Hepatocyte (in vitro differentiated cells): Measurements from ENCODE around the gene DNM3. TPM values are rescaled to one million over a fixed set of nuclear protein-coding genes. Genes with fewer than 3 reads are reported as not detected.

Experiments
- DNase-seq: peaks from one replicate; pipeline ENCODE4 v3.0.0-alpha.2; 2016; ENCODE audit warnings: low spot score
- H2AFZ ChIP-seq: fragments of 200-600 bp; sonication (generic); 2 replicates; pipeline ENCODE4 v1.6.0; 2016; ENCODE audit warnings: antibody characterized with exemption, mild to moderate bottlenecking
- H3K27ac ChIP-seq: fragments of 200-600 bp; sonication (generic); 2 replicates; pipeline ENCODE4 v1.5.1; 2016; ENCODE audit warnings: mild to moderate bottlenecking
- H3K27me3 ChIP-seq: fragments of 200-600 bp; sonication (generic); 2 replicates; pipeline ENCODE4 v1.6.1; 2016
- H3K36me3 ChIP-seq: fragments of 200-600 bp; sonication (generic); replicated peaks from 2 replicates; pipeline ENCODE4 v1.5.1; 2016; ENCODE audit warnings: low read depth; ENCODE audit not compliant: insufficient read depth
- H3K4me1 ChIP-seq: fragments of 200-600 bp; sonication (generic); 2 replicates; pipeline ENCODE4 v1.5.1; 2016; ENCODE audit warnings: mild to moderate bottlenecking, moderate library complexity; ENCODE audit not compliant: insufficient read depth
- H3K4me2 ChIP-seq: fragments of 200-600 bp; sonication (generic); 2 replicates; pipeline ENCODE4 v1.6.0; 2016
- H3K4me3 ChIP-seq: fragments of 200-600 bp; sonication (generic); 2 replicates; pipeline ENCODE4 v1.5.1; 2016; ENCODE audit warnings: mild to moderate bottlenecking
- H3K79me2 ChIP-seq: fragments of 200-600 bp; sonication (generic); 2 replicates; pipeline ENCODE4 v1.6.0; 2017; ENCODE audit warnings: mild to moderate bottlenecking
- H3K9me2 ChIP-seq: fragments of 200-600 bp; sonication (generic); replicated peaks from 2 replicates; pipeline ENCODE4 v1.6.0; 2017; ENCODE audit warnings: mild to moderate bottlenecking; ENCODE audit not compliant: insufficient read depth
- H3K9me3 ChIP-seq: fragments of 200-600 bp; sonication (generic); 2 replicates; pipeline ENCODE4 v1.5.1; 2016; ENCODE audit warnings: low read depth, mild to moderate bottlenecking
- H4K20me1 ChIP-seq: fragments of 200-600 bp; sonication (generic); 2 replicates; pipeline ENCODE4 v1.6.0; 2016; ENCODE audit warnings: mild to moderate bottlenecking; ENCODE audit not compliant: insufficient read depth, poor library complexity, severe bottlenecking
- CTCF ChIP-seq: fragments of 200-600 bp; sonication (generic); IDR thresholded peaks from 2 replicates; pipeline ENCODE4 v1.5.1; 2016; ENCODE audit warnings: antibody characterized with exemption, mild to moderate bottlenecking; ENCODE audit not compliant: poor library complexity
- EZH2 ChIP-seq: fragments of 200-600 bp; sonication (generic); IDR thresholded peaks from 2 replicates; pipeline ENCODE4 v1.6.1; 2016; ENCODE audit warnings: antibody characterized with exemption, mild to moderate bottlenecking, borderline replicate concordance
- EZH2phosphoT487 ChIP-seq: fragments of 200-600 bp; sonication (generic); IDR thresholded peaks from one replicate; pipeline ENCODE4 v1.6.1; 2018; ENCODE audit warnings: antibody characterized with exemption, mild to moderate bottlenecking, low read depth, moderate library complexity; ENCODE audit not compliant: unreplicated experiment, severe bottlenecking
- WGBS: methylation state at CpG from one replicate; pipeline ENCODE4 v1.1.6; 2016; ENCODE audit warnings: low lambda C conversion rate; ENCODE audit errors: missing lambda C conversion rate; 5-methylcytosine and 5-hydroxymethylcytosine counted together
- polyA plus RNA-seq: library from polyadenylated mRNA; unstranded; fragments of >200 nt; fragmentation: Nextera tagmentation; extraction: Ambion mirVana; gene quantifications from 2 replicates; pipeline ENCODE4 v1.2.1, GENCODE V29; 2016
- total RNA-seq: library from RNA; depleted of rRNA; stranded (reverse); fragments of >200 nt; gene quantifications from 2 replicates; pipeline ENCODE4 v1.2.3, GENCODE V29; 2014

DNM3 gene
- total and polyA plus RNA-seq, 2 experiments from 2014 or later, result 1.5 TPM; not detected in 1

DNA sequence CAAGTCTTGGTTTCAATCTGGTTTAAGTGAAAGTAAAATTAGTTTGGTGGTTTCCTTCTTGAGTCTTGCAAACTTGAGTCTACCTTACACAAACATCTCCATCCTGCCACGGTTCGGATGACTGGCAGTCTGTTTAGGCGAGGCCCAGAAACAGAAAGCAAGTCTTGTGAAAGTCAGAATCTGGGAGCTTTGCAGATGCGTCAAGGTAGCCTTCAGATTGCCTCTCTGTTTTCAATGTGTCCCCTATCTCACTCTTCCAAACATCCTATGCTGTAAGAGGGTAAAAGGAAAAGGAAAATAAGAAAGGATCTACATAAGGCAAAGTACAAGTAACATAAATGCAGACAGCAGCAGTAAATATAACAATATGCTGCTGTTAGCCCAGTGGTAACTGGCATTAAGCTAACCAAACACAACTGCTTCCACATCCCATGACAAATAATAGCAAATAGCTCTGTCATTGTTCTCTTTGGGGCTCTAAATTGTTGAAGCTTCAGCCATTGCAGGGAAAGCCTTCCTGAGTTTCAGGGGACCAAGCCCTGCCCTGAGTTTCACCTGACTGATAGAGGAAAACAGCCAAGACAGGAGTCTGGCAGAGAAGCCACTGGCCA is 552.9 kb downstream of the DNM3 start:
- Histone ChIP-seq H3K9me2 (no peaks in the 10 kb centered on the region), H3K27ac (peak overlapping the region; percentile 82), H3K4me3 (no peak overlapping the region), H3K36me3 (no peaks in the 10 kb centered on the region), H3K27me3 (no peaks in the 10 kb centered on the region), H2AFZ (no peak overlapping the region), H3K4me1 (peaks cover 62% of the 10 kb centered on the region), H3K9me3 (no peaks in the 10 kb centered on the region), H4K20me1 (no peaks in the 10 kb centered on the region), H3K4me2 (peak overlapping the region; percentile 57), H3K79me2 (no peaks in the 10 kb centered on the region)
- peak; percentile 54 for DNase-seq
- TF ChIP-seq EZH2, result no peak
- no peak for TF ChIP-seq CTCF
- TF ChIP-seq EZH2phosphoT487, result no peak
- WGBS, result 32% methylated on average over 4 of the region's 4 CpGs

DNA sequence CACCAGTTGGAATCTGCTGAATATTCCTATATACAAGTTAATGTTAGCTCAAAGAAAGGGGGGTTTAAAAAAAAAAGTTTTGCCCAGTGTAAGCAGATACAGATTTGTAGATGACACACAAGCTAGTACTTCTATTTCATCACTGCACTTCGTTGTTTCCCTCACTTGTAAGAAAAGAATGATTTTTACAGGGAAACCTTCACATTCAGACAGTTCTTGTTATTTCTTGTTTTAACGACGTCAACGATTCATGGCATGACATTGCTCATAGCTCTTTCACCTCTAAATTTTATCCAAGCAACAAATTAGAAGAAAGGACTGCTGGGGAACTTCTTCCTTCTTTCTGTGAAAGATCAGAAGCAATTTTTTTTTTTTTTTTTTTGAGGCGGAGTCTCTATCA is 553.5 kb downstream of the DNM3 start:
- WGBS, result 76% methylated on average over 5 of the region's 5 CpGs
- no peak for DNase-seq
- Histone ChIP-seq H3K4me1 (peaks cover 60% of the 10 kb centered on the region), H3K4me3 (no peak overlapping the region), H3K36me3 (no peaks in the 10 kb centered on the region), H3K9me3 (no peaks in the 10 kb centered on the region), H3K27me3 (no peaks in the 10 kb centered on the region), H3K9me2 (no peaks in the 10 kb centered on the region), H3K4me2 (peak overlapping the region; percentile 57), H4K20me1 (no peaks in the 10 kb centered on the region), H3K79me2 (no peaks in the 10 kb centered on the region), H2AFZ (no peak overlapping the region), H3K27ac (peak overlapping the region; percentile 82)
- TF ChIP-seq EZH2phosphoT487, result no peak
- TF ChIP-seq CTCF, result no peak

DNA sequence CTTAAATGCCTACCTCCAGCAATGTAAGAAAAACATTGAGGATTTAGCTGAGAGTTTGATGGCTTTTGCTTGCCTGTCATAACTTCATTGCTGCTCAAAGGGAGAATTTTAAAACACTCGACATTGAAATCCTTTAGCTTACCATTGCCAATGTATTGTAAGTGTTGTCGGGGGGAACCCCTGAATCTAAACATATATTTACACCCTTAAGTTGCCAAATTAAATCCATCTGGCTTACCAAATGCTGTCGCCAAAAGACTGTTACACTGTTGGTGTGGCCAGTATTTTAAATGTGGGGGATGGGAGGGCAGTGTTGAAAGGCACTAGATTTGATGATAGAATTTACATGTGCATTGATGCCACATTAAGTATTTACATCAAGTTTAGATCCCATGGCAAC is 554.3 kb downstream of the DNM3 start:
- Histone ChIP-seq H3K27ac (peak overlapping the region; percentile 82), H3K9me3 (no peaks in the 10 kb centered on the region), H4K20me1 (no peaks in the 10 kb centered on the region), H3K79me2 (no peaks in the 10 kb centered on the region), H3K4me2 (no peak overlapping the region), H3K4me3 (no peak overlapping the region), H2AFZ (no peak overlapping the region), H3K4me1 (peaks cover 59% of the 10 kb centered on the region), H3K27me3 (no peaks in the 10 kb centered on the region), H3K36me3 (no peaks in the 10 kb centered on the region), H3K9me2 (no peaks in the 10 kb centered on the region)
- WGBS, result 73% methylated on average over 3 of the region's 3 CpGs
- DNase-seq, result no peak
- no peak for TF ChIP-seq EZH2phosphoT487
- no peak for TF ChIP-seq CTCF

GRCh38 chr1:172397221-172397620 is 555.9 kb downstream of the DNM3 start:
- peaks cover 54% of the 10 kb centered on the region for H3K4me1 ChIP-seq
- no peaks in the 10 kb centered on the region for H4K20me1 ChIP-seq
- no peaks in the 10 kb centered on the region for H3K27me3 ChIP-seq
- H3K9me3 ChIP-seq, result no peaks in the 10 kb centered on the region
- peak overlapping the region; percentile 82 for H3K27ac ChIP-seq
- no peaks in the 10 kb centered on the region for H3K9me2 ChIP-seq
- 74% methylated on average over 3 of the region's 3 CpGs for whole genome bisulfite sequencing
- H3K79me2 ChIP-seq, result no peaks in the 10 kb centered on the region
- TF ChIP-seq EZH2 (no peak), CTCF (no peak), EZH2phosphoT487 (no peak)
- H3K36me3 ChIP-seq, result no peaks in the 10 kb centered on the region
- DNase-seq, result no peak
- H2AFZ ChIP-seq, result no peak overlapping the region
- H3K4me2 ChIP-seq, result no peak overlapping the region
- no peak overlapping the region for H3K4me3 ChIP-seq
